H1 (cell line): ENCODE results near the gene NPY5R. TPM values are rescaled to one million over a fixed set of nuclear protein-coding genes. Genes with fewer than 3 reads are reported as not detected.

Source experiments
- CTCF ChIA-PET: fragments of 300-600 bp; sonication (Branson Sonifier 250); formaldehyde crosslinking; loops from one replicate; lab custom pipeline; 2021; ENCODE audit not compliant: partially characterized antibody; lab: Charles Lee
- POLR2A ChIA-PET: fragments of 300-600 bp; sonication (Branson Sonifier 250); formaldehyde crosslinking; loops from one replicate; lab custom pipeline; 2021; ENCODE audit warnings: inconsistent platforms; ENCODE audit not compliant: partially characterized antibody; lab: Charles Lee
- DNase-seq, 2 experiments: peaks; one replicate each; pipeline versions ENCODE4 v3.0.0 to v3.0.0-alpha.2; 2010 to 2022; ENCODE audit warnings: low spot score in 2 of 2, low read depth in 1 of 2, mixed read lengths in 1 of 2
- FAIRE-seq: peaks from 2 replicates; lab custom pipeline; 2011; peaks lifted over from hg19 to GRCh38; lab: Jason Lieb, UNC
- H2AFZ ChIP-seq: 2 replicates; pipeline ENCODE4 v1.8.1; 2012; ENCODE audit warnings: low read length, inconsistent platforms
- H2AK5ac ChIP-seq: 2 replicates; pipeline ENCODE4 v1.6.1; 2013; ENCODE audit warnings: low read depth, low read length
- H2BK120ac ChIP-seq: replicated peaks from 2 replicates; pipeline ENCODE3; 2013; ENCODE audit warnings: low read depth, low read length, inconsistent platforms
- H2BK12ac ChIP-seq: 2 replicates; pipeline ENCODE4 v1.6.1; 2013; ENCODE audit warnings: low read depth, low read length
- H2BK15ac ChIP-seq: 2 replicates; pipeline ENCODE4 v1.6.1; 2013; ENCODE audit warnings: low read length
- H2BK20ac ChIP-seq: 2 replicates; pipeline ENCODE4 v1.6.1; 2013; ENCODE audit warnings: low read length
- H2BK5ac ChIP-seq: 2 replicates; pipeline ENCODE4 v1.6.1; 2013; ENCODE audit warnings: low read depth, low read length
- H3K14ac ChIP-seq: 2 replicates; pipeline ENCODE4 v1.6.1; 2013; ENCODE audit warnings: inconsistent platforms; ENCODE audit not compliant: insufficient read length
- H3K18ac ChIP-seq: 2 replicates; pipeline ENCODE4 v1.6.1; 2013; ENCODE audit warnings: low read length; ENCODE audit errors: extremely low read depth
- H3K23ac ChIP-seq: 2 replicates; pipeline ENCODE4 v1.6.1; 2013; ENCODE audit warnings: inconsistent platforms; ENCODE audit not compliant: insufficient read length
- H3K23me2 ChIP-seq: 2 replicates; pipeline ENCODE4 v1.6.1; 2013; ENCODE audit warnings: low read depth, low read length
- H3K27ac ChIP-seq: 2 replicates; pipeline ENCODE4 v1.6.1; 2011; ENCODE audit warnings: low read depth, low read length, inconsistent platforms
- H3K27me3 ChIP-seq, 4 experiments: replicated peaks in 1 of 4; 1 replicate in 1 of 4; 2 replicates in 3 of 4; pipeline versions ENCODE4 v1.6.1 to v1.8.1; 2011 to 2013; ENCODE audit warnings: low read length in 3 of 4, mild to moderate bottlenecking in 3 of 4, inconsistent platforms in 2 of 4, mixed read lengths in 2 of 4, moderate library complexity in 1 of 4; ENCODE audit not compliant: control insufficient read depth in 3 of 4, insufficient read depth in 3 of 4; ENCODE audit errors: extremely low read depth in 1 of 4
- H3K36me3 ChIP-seq, 4 experiments: 2 replicates each; pipeline versions ENCODE4 v1.6.1 to v1.8.1; 2011 to 2013; ENCODE audit warnings: mild to moderate bottlenecking in 4 of 4, low read length in 3 of 4, moderate library complexity in 2 of 4, control low read depth in 1 of 4, inconsistent platforms in 1 of 4; ENCODE audit not compliant: insufficient read depth in 4 of 4, control insufficient read depth in 2 of 4
- H3K4ac ChIP-seq: replicated peaks from 2 replicates; pipeline ENCODE3; 2013; ENCODE audit warnings: low read length, low read depth, mixed read lengths, inconsistent platforms; ENCODE audit not compliant: insufficient read length
- H3K4me1 ChIP-seq, 4 experiments: replicated peaks in 1 of 4; 1 replicate in 1 of 4; 2 replicates in 3 of 4; pipeline versions ENCODE4 v1.6.1 to v1.8.1; 2011 to 2013; ENCODE audit warnings: low read length in 3 of 4, inconsistent platforms in 2 of 4, mixed read lengths in 1 of 4; ENCODE audit not compliant: insufficient read depth in 4 of 4, control insufficient read depth in 3 of 4
- H3K4me2 ChIP-seq, 2 experiments: 2 replicates each; pipeline versions ENCODE4 v1.6.1 to v1.8.1; 2011 to 2013; ENCODE audit warnings: low read depth in 2 of 2, low read length in 2 of 2, control low read depth in 1 of 2, inconsistent platforms in 1 of 2, mild to moderate bottlenecking in 1 of 2; ENCODE audit not compliant: insufficient read depth in 1 of 2
- H3K4me3 ChIP-seq, 4 experiments: fragments of 200-600, 300-600 bp in 1 of 4; sonication (generic), shearing (Covaris generic), sonication (Bioruptor Twin) in 1 of 4; 2 replicates each; pipeline versions ENCODE4 v1.5.1 to v1.8.1; 2011 to 2016; ENCODE audit warnings: low read length in 4 of 4, low read depth in 3 of 4, control low read depth in 2 of 4, inconsistent platforms in 2 of 4, mild to moderate bottlenecking in 2 of 4, mixed read lengths in 1 of 4, moderate library complexity in 1 of 4; ENCODE audit not compliant: insufficient read depth in 2 of 4; ENCODE audit errors: extremely low read depth in 1 of 4
- H3K56ac ChIP-seq: replicated peaks from 2 replicates; pipeline ENCODE3; 2013; ENCODE audit warnings: low read depth, mild to moderate bottlenecking, mixed read lengths, low read length, inconsistent platforms; ENCODE audit not compliant: insufficient read length
- H3K79me1 ChIP-seq: 2 replicates; pipeline ENCODE4 v1.6.1; 2013; ENCODE audit warnings: low read depth, low read length, control low read depth
- H3K79me2 ChIP-seq, 2 experiments: 2 replicates each; pipeline versions ENCODE4 v1.6.1 to v1.8.1; 2012 to 2013; ENCODE audit warnings: low read length in 2 of 2, mild to moderate bottlenecking in 2 of 2, inconsistent platforms in 1 of 2; ENCODE audit not compliant: insufficient read depth in 2 of 2, control insufficient read depth in 1 of 2
- H3K9ac ChIP-seq, 4 experiments: replicated peaks in 1 of 4; 1 replicate in 1 of 4; 2 replicates in 3 of 4; pipeline versions ENCODE4 v1.6.1 to v1.8.1; 2011 to 2013; ENCODE audit warnings: low read depth in 3 of 4, low read length in 3 of 4, control low read depth in 2 of 4, mild to moderate bottlenecking in 2 of 4, moderate library complexity in 2 of 4, inconsistent platforms in 1 of 4; ENCODE audit errors: extremely low read depth in 1 of 4
- H3K9me3 ChIP-seq, 2 experiments: 2 replicates each; pipeline versions ENCODE4 v1.6.1 to v1.8.1; 2012 to 2013; ENCODE audit warnings: mild to moderate bottlenecking in 2 of 2, moderate library complexity in 2 of 2, control low read depth in 1 of 2, inconsistent platforms in 1 of 2, low read depth in 1 of 2, low read length in 1 of 2, mixed read lengths in 1 of 2; ENCODE audit not compliant: insufficient read depth in 2 of 2
- H4K20me1 ChIP-seq, 2 experiments: replicated peaks in 1 of 2; 2 replicates each; pipeline versions ENCODE3 to v1.8.1; 2011 to 2013; ENCODE audit warnings: inconsistent platforms in 2 of 2, low read length in 2 of 2, mild to moderate bottlenecking in 1 of 2; ENCODE audit not compliant: insufficient read depth in 2 of 2, control insufficient read depth in 1 of 2
- H4K5ac ChIP-seq: 2 replicates; pipeline ENCODE4 v1.6.1; 2013; ENCODE audit warnings: low read length, low read depth, mixed read lengths, inconsistent platforms; ENCODE audit not compliant: insufficient read length
- H4K8ac ChIP-seq: 2 replicates; pipeline ENCODE4 v1.8.0; 2013; ENCODE audit warnings: mild to moderate bottlenecking, moderate library complexity, low read length, inconsistent platforms; ENCODE audit not compliant: insufficient read depth; ENCODE audit errors: extremely low read depth
- H4K91ac ChIP-seq: replicated peaks from 2 replicates; pipeline ENCODE3; 2013; ENCODE audit warnings: low read length, mixed read lengths, inconsistent platforms; ENCODE audit not compliant: insufficient read length
- CHD1 ChIP-seq: IDR thresholded peaks from 2 replicates; pipeline ENCODE4 v1.6.1; 2012; ENCODE audit warnings: low read depth, low read length, improper control_type of control experiment
- CTBP2 ChIP-seq: IDR thresholded peaks from 2 replicates; pipeline ENCODE4 v1.7.0; 2011; ENCODE audit warnings: borderline replicate concordance, mild to moderate bottlenecking, moderate library complexity, mixed read lengths, low read length; ENCODE audit not compliant: insufficient read depth, insufficient read length
- CTCF ChIP-seq, 3 experiments: IDR thresholded peaks; 1 replicate in 2 of 3; 2 replicates in 1 of 3; pipeline versions ENCODE4 v1.5.1 to v1.6.1; 2011; ENCODE audit warnings: low read length in 3 of 3, mild to moderate bottlenecking in 3 of 3, inconsistent platforms in 2 of 3, low read depth in 1 of 3, moderate library complexity in 1 of 3; ENCODE audit not compliant: insufficient read depth in 1 of 3; ENCODE audit errors: control extremely low read depth in 1 of 3
- GTF2F1 ChIP-seq: IDR thresholded peaks from 2 replicates; pipeline ENCODE4 v1.6.1; 2012; ENCODE audit warnings: low read depth, low read length, improper control_type of control experiment, borderline replicate concordance
- JUND ChIP-seq: IDR thresholded peaks from 2 replicates; pipeline ENCODE4 v1.6.1; 2011; ENCODE audit warnings: mild to moderate bottlenecking, improper control_type of control experiment, low read length
- KDM5A ChIP-seq: fragments of 200-600 bp; IDR thresholded peaks from 2 replicates; pipeline ENCODE4 v1.7.1; 2012; ENCODE audit warnings: mild to moderate bottlenecking, low read length, inconsistent platforms, mixed read lengths
- POLR2A ChIP-seq, 2 experiments: IDR thresholded peaks; 1 replicate in 1 of 2; 2 replicates in 1 of 2; pipeline ENCODE4 v1.6.1; 2011; ENCODE audit warnings: low read depth in 2 of 2, low read length in 2 of 2, mild to moderate bottlenecking in 2 of 2; ENCODE audit errors: control extremely low read depth in 1 of 2
- RFX5 ChIP-seq: IDR thresholded peaks from 2 replicates; pipeline ENCODE4 v1.6.1; 2011; ENCODE audit warnings: low read depth, low read length, improper control_type of control experiment, borderline replicate concordance
- RXRA ChIP-seq: IDR thresholded peaks from 2 replicates; pipeline ENCODE4 v1.6.1; 2011; ENCODE audit warnings: low read depth, mild to moderate bottlenecking, low read length, moderate library complexity; ENCODE audit not compliant: insufficient read depth
- SP1 ChIP-seq: IDR thresholded peaks from 2 replicates; pipeline ENCODE4 v1.6.1; 2011; ENCODE audit warnings: low read depth, low read length
- YY1 ChIP-seq: IDR thresholded peaks from 2 replicates; pipeline ENCODE4 v1.6.1; 2011; ENCODE audit warnings: low read depth, mild to moderate bottlenecking, low read length
- WGBS, 2 experiments: shearing (Covaris generic) in 1 of 2; methylation state at CpG; one replicate each; pipeline versions ENCODE4 v1.1.6 to v1.1.7; 2013 to 2015; ENCODE audit warnings: low lambda C conversion rate in 2 of 2, mixed read lengths in 2 of 2, inconsistent platforms in 1 of 2, low coverage in 1 of 2, missing lambda C conversion rate in 1 of 2; ENCODE audit not compliant: insufficient replicate concordance in 2 of 2, insufficient coverage in 1 of 2, insufficient read length in 1 of 2; ENCODE audit errors: extremely low coverage in 1 of 2, missing lambda C conversion rate in 1 of 2; 5-methylcytosine and 5-hydroxymethylcytosine counted together
- polyA plus RNA-seq, 7 experiments: library from polyadenylated mRNA; depleted of rRNA in 3 of 7; stranded (reverse) in 5 of 7; unstranded in 2 of 7; fragments of >200 nt in 5 of 7; fragments of 200-250 nt in 2 of 7; gene quantifications; 1 replicate in 5 of 7; 2 replicates in 1 of 7; 4 replicates in 1 of 7; pipeline versions ENCODE4 v1.2.1 to v1.2.3, GENCODE V29; 2011 to 2013; ENCODE audit warnings: missing spikeins in 2 of 7, mixed read lengths in 2 of 7
- total RNA-seq: library from RNA; stranded (reverse); fragmentation: NEBNext Ultra II Directional; extraction: Animal tissue kit (Norgen Biotek cat#: 25700); gene quantifications from 2 replicates; pipeline ENCODE4 v1.2.1, GENCODE V29; 2021

Gene NPY5R
- total and polyA plus RNA-seq, 2 of the 8 experiments (the other 6 are each of a cell fraction or from before 2014, with no cell fraction given): 1.5 to 1.9 TPM

GRCh38 chr4:163382178-163382869 lies 38.6 kb downstream of the NPY5R start:
- Histone ChIP-seq H3K4ac (no peak overlapping the region), H3K4me3 (no peak overlapping the region), H3K27me3 (no peaks in the 10 kb centered on the region), H2BK12ac (no peak overlapping the region), H3K56ac (no peak overlapping the region), H2AFZ (no peak overlapping the region), H3K9me3 (no peaks in the 10 kb centered on the region), H3K27ac (no peak overlapping the region), H3K9ac (no peak overlapping the region), H3K4me2 (no peak overlapping the region), H3K18ac (no peak overlapping the region), H4K8ac (no peak overlapping the region), H2BK20ac (no peak overlapping the region), H3K36me3 (no peaks in the 10 kb centered on the region), H2BK15ac (no peak overlapping the region), H4K91ac (no peak overlapping the region), H3K4me1 (no peaks in the 10 kb centered on the region), H3K14ac (no peak overlapping the region), H2BK120ac (no peak overlapping the region), H3K79me1 (no peaks in the 10 kb centered on the region), H4K20me1 (no peaks in the 10 kb centered on the region), H4K5ac (no peak overlapping the region), H3K23ac (no peak overlapping the region), H3K23me2 (no peaks in the 10 kb centered on the region; the same call in 1 of the 2 replicates), H2AK5ac (no peak overlapping the region), H3K79me2 (no peaks in the 10 kb centered on the region), H2BK5ac (no peak overlapping the region)
- POLR2A ChIA-PET: no interaction called here
- no peak for DNase-seq
- CTCF ChIA-PET: interaction anchor here (1.0 to 1.4 kb wide), 5 partner anchors 10 to 168 kb away, joined by 3 read pairs; partner anchors contain the start of gene NPY1R
- WGBS, 2 experiments: 92% methylated on average over 7 of the region's 7 CpGs; no CpG with 5 or more reads in 1 of the 2 experiments
- FAIRE-seq: no peak
- TF ChIP-seq CTCF (IDR thresholded peaks at IDR 0.05; ENCODE audit: control extremely low read depth in 1 of 3, insufficient read depth in 1 of 3, low read depth in 1 of 3, low read length in 3 of 3) (no peak), CHD1 (no peak), RXRA (no peak), JUND (no peak), CTBP2 (no peak), GTF2F1 (no peak), POLR2A (IDR thresholded peaks at IDR 0.05; ENCODE audit: control extremely low read depth in 1 of 2, low read depth in 2 of 2, low read length in 2 of 2) (no peak), YY1 (no peak), KDM5A (no peak), SP1 (no peak), RFX5 (no peak)
